Left lobe of liver (tissue), 2 donors: ENCODE measurements around the gene PRDM16. TPM values are rescaled to one million over a fixed set of nuclear protein-coding genes. Genes with fewer than 3 reads are reported as not detected.
A peak's percentile ranks its signal among the peaks of the same experiment; 100 is the strongest.

Source experiments
- ATAC-seq: fragments of 200-7000 bp; cut with Tn5 transposase; one replicate; pipeline ENCODE4 v1.9.1; 2020; ENCODE audit warnings: mild to moderate bottlenecking, moderate library complexity
- DNase-seq: peaks from one replicate; pipeline ENCODE4 v3.0.0-alpha.2; 2020; ENCODE audit warnings: low spot score
- total RNA-seq: library from RNA; stranded (reverse); gene quantifications from one replicate; pipeline ENCODE4 v1.2.1, GENCODE V29; 2021
- donor health status: DM: no; HTN: no; CAD: no; lungs with moderate emphysema.
- donor health status: DM: no; HTN: yes; CAD: no.

PRDM16 gene
- total RNA-seq, 1 donor from 2014 or later: 0.43 TPM

GRCh38 chr1:3463408-3463863 is 394.4 kb downstream of the PRDM16 start:
- ATAC-seq (no peak), DNase-seq (no peak)

- ATAC-seq: no peak
- DNase-seq: no peak
These were observed 395.1 kb downstream of the PRDM16 start for GRCh38 chr1:3463891-3464648.

GRCh38 chr1:3464649-3465025 is 395.6 kb downstream of the PRDM16 start:
- no peak for DNase-seq
- no peak for ATAC-seq

- DNase-seq (no peak), ATAC-seq (no peak)
These were observed 396.3 kb downstream of the PRDM16 start for GRCh38 chr1:3465091-3465934.

GRCh38 chr1:3465935-3466321 is 396.9 kb downstream of the PRDM16 start:
- no peak for DNase-seq
- no peak for ATAC-seq

GRCh38 chr1:3466366-3467075 is 397.5 kb downstream of the PRDM16 start:
- DNase-seq: no peak

GRCh38 chr1:3467096-3468036 is 398.4 kb downstream of the PRDM16 start:
- no peak for DNase-seq
- no peak for ATAC-seq

More at GRCh38 chr1:3466366-3467075, 397.5 kb downstream of the PRDM16 start:
- no peak for ATAC-seq

GRCh38 chr1:3468236-3469103 is 399.5 kb downstream of the PRDM16 start:
- ATAC-seq (no peak), DNase-seq (no peak)

- ATAC-seq: no peak
- DNase-seq: no peak
These were observed 400.3 kb downstream of the PRDM16 start for GRCh38 chr1:3469104-3469848.

GRCh38 chr1:3469849-3470649 is 401.0 kb downstream of the PRDM16 start:
- DNase-seq (no peak), ATAC-seq (no peak)

GRCh38 chr1:3470650-3471355 is 401.8 kb downstream of the PRDM16 start:
- DNase-seq (no peak), ATAC-seq (no peak)

GRCh38 chr1:3471356-3472087 is 402.5 kb downstream of the PRDM16 start:
- ATAC-seq: peak; percentile 60
- DNase-seq: no peak

- no peak for DNase-seq
- no peak for ATAC-seq
These were observed 403.3 kb downstream of the PRDM16 start for GRCh38 chr1:3472088-3472850.

GRCh38 chr1:3472906-3473305 is 403.9 kb downstream of the PRDM16 start:
- ATAC-seq (no peak), DNase-seq (no peak)

GRCh38 chr1:3473381-3473844 is 404.4 kb downstream of the PRDM16 start:
- no peak for DNase-seq
- ATAC-seq: peak; percentile 39

GRCh38 chr1:3474016-3474415 is 405.0 kb downstream of the PRDM16 start:
- DNase-seq: no peak
- no peak for ATAC-seq
